Fibroblast of gingiva (primary cell): Measurements from ENCODE around the gene DENND6A.
"Not testable (repeated sequence)": the region's sequence is repeated elsewhere in the genome, so short reads cannot be mapped to it uniquely, and the experiment has no call there.

Experiments used
- DNase-seq: peaks from one replicate; pipeline ENCODE4 v3.0.0-alpha.2; 2011; ENCODE audit warnings: low read depth

Gene DENND6A, protein sequence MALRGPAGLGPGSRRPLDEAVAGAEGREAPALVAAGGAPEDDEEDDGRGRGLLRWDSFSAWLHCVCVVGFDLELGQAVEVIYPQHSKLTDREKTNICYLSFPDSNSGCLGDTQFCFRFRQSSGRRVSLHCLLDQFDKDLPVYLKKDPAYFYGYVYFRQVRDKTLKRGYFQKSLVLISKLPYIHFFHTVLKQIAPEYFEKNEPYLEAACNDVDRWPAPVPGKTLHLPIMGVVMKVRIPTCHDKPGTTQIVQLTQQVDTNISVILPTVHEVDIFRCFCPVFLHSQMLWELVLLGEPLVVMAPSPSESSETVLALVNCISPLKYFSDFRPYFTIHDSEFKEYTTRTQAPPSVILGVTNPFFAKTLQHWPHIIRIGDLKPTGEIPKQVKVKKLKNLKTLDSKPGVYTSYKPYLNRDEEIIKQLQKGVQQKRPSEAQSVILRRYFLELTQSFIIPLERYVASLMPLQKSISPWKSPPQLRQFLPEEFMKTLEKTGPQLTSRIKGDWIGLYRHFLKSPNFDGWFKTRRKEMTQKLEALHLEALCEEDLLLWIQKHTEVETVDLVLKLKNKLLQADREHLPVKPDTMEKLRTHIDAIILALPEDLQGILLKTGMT

DNA sequence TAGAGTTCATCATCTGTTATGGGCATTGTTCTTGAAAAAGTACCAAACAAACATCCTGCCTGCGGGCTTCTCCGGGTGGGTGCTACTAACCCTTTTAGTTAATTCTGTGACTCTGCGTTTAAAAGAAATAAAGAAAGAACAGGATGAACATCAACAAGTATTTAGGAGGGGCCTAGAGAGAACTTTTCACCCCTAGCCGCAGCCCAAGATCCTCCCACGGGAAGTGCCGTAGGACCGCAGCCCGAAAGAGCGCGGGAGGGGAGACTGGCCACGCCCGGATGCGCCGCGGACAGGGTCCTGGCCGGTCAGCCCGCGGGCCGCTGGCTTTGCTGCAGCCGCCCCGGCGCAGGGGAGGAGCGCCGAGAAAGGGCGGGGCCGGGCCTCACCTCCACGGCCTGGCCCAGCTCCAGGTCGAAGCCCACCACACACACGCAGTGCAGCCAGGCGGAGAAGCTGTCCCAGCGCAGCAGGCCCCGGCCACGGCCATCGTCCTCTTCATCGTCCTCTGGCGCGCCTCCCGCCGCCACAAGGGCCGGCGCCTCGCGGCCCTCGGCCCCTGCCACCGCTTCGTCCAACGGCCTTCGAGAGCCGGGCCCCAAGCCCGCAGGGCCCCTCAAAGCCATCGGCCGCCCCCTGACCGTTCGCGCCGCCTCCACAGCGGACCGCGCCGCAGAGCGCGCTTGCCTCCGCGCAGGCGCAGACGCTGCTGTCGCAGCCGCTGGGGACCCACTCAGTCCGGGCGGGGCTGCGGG lies at the start of gene DENND6A:
Gene DENND6A, minus strand, starts transcription at position 682 of the 752 bp plus-strand sequence. Its CDS starts 59 bp downstream, at position 623.
- DNase-seq, result peak; percentile 92

DNA sequence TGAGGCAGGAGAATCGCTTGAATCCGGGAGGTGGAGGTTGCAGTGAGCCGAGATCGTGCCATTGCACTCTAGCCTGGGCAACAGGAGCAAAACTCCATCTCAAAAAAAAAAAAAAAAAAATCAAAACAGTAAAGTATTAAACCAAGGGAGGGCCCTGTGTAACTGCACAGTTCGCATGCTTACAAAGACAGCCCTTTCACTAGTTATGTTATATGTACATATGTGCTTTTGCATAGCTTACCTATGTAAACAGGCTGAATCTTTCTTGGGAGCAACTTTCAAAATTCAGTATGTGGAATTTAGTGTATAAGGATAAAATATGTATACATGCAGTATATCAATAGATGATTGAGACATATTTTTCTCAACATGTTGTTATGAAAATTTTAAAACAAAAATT lies 47.1 kb upstream of the DENND6A start:
- no peak for DNase-seq

DNA sequence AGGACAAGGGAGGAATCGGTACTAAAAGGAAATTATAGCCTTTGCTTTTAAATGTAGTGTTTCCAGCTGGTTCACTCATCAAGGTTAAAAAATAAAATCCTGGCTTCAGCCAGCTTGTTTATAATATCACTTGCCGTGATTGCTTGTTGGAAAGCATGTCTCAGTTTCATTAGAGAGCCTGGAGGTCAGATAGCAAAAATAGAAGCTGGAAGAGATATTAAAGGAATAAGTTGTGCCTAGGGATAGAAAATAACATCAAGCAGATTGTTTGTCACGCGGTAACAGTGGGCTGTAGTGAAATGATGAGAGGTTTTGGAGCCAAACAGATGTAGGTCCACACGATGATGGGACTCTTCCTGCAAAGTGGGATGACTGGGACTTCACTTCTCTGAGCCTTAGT lies 45.5 kb upstream of the DENND6A start:
- DNase-seq, result no peak

DNA sequence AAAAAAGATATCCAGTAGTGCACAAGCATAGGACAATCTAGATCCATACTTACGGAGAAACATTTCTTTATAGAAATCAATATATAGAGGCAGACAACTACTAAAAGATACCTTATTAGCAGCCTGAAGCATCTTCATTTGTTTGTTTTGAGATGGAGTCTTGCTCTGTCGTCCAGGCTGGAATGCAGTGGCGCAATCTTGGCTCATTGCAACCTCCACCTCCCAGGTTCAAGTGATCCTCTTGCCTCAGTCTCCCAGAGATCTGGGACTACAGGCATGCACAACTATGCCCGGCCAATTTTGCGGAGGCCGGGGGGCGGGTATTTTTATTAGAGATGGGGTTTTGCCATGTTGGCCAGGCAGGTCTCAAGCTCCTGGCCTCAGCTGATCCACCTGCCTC lies 45.0 kb upstream of the DENND6A start:
- DNase-seq, result no peak

DNA sequence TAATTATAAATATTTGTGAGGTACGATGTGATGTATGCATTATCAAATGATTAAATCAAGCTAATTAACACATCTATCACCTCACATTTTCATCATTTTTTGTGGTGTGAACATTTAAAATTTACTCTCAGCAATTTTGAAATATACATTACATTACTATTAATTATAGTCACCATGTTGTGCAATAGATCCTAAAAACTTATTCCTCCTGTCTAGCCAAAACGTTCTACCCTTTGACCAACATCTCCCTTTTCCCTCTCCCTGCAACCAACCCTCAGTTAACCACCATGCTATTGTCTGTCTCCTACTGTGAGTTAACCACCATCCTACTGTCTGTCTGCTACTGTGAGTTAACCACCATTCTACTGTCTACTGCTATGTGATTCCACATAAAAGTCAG lies 42.5 kb upstream of the DENND6A start:
- DNase-seq, result no peak

DNA sequence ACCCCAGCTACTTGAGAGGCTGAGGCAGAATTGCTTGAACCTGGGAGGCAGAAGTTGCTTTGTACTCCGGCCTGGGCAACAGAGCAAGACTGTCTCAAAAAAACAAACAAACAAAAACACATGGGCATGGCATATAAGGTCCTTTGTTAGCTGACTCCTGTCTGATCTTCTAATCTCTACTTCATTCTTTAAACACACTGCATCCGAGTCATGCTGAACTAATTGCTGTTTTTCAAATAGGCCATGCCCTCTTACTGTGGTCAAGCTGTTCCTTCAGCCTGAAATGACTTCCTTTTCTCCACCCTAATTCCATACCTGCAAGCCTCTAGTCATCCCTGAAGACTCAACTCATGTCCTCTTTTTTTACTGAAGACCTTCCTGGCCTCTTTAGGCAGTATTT lies 40.9 kb upstream of the DENND6A start:
- no peak for DNase-seq

DNA sequence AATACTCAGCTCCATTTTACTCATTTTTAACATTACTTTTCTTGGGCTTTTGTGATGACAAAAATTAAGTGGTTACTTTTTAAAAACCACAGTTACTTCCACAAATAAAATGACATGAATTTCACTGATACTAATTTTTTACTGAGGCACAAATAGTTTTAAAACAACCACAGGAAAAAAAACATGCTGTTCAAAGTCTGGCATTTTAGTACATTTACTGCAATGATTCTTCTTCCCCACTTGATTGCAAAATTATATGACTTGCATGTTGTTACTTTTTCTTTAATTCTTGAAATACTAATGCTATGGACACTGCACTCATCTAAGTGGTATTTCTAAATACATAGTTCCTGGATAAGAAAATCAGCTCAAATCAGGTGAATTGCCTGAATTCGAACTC lies 38.4 kb upstream of the DENND6A start:
- DNase-seq, result no peak

DNA sequence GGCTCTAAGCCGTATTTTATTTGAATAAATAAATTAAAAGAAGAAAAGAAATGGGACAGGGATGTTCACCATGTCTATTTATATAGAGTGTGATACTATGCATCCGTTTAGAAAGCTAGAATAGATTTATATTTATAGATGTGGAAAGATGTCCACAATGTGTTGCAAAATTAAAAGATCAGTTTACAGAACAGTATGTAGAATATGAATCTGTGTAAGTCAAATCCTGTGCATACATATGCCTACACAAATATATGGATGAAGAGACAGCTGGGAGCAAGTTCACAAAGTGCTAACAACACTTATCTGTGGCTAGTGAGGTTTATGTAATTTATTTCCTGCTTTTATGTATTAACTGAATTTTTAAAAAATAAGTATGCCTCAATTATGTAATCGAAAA lies 37.8 kb upstream of the DENND6A start:
- DNase-seq, result no peak

DNA sequence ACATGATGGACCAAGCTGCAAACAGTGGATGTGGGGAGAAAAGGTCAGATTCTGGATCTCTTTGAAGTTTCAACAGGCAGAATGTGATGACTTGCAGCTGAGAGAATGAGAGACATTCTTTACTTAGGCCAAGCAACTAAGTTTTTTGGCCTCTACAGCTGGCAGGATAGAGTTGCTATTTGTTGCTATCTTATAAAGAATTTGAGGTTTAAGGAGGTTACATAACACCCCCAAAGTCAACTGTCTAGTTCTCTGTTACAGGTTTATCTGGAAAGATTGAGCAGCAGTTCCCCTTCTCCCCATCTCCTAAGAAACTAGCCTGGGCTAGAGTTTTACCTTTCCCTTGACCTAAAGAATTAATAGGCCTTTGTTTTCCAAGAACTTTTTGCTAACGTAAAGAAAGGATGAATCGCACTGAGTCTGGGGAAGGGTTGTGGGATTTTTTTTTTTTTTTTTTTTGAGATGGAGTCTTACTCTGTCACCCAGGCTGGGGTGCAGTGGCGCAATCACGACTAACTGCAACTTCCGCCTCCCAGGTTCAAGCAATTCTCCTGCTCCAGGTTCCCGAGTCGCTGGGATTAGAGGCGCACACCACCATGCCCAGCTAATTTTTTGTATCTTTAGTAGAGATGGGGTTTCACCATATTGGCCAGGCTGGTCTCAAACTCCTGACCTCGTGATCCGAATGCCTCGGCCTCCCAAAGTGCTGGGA lies 36.6 kb upstream of the DENND6A start:
- no peak for DNase-seq

DNA sequence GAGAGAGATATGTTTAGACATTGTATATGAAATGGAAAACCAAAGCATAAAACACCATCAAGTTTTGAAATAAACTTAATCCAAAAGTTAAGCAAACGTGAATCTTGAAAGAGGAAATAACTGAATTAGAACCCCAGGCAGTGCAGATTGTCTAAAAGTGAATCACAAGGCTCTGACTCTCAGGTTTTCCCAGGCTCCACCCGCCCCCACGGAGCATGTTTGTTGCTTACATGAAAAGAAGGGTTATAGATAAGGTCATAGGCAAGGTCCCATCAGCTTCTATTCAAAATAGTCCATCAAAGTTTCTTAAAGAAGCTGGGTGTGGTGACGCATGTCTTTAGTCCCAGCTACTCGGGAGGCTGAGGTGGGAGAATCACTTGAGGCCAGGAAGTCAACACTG lies 34.2 kb upstream of the DENND6A start:
- DNase-seq, result no peak

DNA sequence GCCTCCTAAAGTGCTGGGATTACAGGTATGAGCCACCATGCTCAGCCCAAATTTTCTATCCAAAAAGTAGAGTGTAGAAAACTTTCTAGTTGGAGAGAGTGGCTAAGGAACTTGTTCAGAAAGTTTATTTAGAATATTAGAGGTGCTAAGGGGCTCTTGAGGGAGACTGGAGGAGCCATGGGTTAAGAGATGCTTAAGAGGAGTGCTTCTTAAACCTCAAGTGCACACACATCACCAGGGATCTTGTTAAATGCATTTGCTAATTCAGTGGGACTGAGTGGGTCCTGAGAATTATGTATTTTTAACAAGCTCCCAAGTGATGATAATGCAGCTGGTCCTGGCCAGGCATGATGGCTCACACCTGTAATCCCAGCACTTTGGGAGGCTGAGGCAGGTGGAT lies 33.5 kb upstream of the DENND6A start:
- DNase-seq, result no peak

DNA sequence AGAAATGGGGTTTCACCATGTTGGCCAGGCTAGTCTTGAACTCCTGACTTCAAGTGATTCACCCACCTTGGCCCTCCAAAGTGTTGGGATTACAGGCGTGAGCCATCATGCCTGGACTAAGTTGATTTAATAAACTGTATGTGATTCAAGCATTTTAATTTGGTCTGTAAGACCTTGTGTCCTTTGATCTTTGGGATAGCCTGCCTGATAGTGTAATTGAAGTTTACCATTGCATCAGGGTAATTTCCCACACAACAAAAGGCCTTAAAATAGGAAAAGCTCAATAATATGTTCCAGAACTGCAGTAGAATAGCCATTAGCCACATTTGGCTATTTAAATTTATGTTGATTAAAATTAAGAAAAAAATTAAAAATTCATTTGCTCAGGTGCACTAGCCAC lies 25.2 kb upstream of the DENND6A start:
- no peak for DNase-seq

DNA sequence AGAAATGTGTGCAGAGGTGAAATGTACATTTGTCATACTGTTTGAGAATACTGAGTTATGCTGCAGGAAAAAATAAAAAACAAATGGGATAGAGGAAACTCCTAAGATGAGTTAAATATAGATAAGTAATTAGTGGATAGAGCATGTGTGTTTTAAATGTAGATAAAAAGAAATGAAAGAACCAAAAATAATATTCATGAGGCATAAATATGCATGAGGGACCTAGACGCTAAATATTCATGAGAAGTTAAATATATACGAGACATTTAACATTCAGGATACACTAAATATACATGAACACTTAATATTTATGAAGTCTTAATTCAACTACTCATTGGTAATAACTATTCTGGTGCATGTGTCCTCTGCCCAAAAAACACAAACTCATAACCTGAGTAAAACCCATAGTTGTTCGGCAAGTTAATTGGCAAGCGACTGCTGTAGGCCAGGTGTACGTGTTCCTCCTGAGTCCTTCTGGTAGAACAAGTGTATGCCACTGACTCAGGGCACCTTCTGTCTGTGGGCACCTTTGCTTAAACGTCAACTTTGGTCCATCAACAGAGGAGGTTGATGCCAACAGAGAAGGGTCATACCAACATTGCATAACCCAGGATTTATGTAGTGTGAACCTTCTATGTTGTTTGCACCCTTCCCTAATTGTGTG lies 24.5 kb upstream of the DENND6A start:
- no peak for DNase-seq

DNA sequence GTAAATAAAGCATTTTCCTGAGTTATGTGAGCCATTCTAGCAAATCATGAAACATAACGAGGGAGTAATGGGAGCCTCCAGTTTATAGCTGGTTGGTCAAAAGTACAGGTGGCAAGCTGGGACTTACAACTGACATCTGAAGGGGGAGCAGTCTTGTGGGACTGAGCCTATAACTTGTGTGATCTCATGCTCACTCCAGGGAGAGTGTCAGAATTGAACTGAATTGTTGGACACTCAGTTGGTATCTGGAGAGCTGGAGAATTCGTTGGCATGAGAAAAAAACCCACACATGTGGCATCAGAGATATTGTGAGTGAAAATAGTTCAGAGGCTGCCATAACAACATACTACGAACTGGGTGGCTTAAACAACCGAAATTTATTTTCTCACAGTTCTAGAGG lies 22.8 kb upstream of the DENND6A start:
- DNase-seq, result no peak

DNA sequence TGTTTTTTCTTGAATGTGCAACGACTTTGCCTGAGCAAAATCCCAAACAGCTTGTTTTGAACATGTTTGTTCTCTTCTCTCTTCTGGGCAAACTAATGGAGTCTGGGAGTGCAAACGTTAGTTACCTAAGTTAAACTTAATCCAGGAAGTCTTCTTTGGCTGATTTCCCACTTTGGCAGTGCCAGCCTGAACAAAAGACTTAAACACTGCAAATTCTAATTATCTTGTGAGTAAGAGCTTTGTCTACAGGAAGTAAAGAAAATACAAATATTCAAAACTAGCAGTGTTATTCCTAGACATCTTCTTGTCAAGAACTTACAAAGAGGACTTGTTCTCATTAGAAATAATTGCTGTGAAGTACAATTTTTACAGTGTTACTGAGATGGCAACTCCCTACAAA lies 16.7 kb upstream of the DENND6A start:
- no peak for DNase-seq

DNA sequence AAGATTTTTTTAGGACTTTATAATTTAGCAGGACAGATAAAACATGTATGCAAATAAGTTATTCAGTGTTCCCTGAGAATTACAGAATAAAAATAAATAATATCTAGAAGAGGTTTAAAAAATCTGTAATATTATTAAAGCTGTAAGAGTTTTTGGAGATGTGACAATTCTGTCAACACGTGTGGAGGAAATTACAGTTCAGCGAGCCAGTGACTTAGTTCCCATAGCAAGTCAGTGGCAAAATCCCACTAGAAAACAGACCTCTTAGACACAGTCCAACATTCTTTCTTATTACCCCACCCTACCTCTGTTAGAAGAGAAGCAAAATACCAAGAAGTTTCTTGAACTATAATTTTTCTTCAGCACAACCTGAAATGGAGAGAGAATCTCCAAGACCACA lies 16.2 kb upstream of the DENND6A start:
- DNase-seq, result no peak

DNA sequence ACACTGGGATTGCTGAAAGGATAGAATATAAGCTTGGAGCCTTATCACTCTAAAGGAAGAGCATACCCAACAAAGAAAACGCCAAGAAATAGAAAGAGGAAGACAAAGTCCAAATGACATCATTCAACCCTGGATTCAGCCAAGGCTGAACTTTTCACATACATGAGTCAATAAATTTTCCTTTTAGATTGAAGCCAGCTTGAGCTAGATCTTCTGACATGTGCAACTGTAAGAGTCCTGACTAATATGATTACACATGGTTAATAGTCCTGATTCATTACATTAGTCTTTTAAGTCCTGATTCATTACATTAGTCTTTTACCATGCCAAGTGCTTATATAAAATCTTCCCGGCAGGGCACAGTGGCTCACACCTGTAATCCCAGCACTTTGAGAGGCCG lies 13.6 kb upstream of the DENND6A start:
- DNase-seq, result peak; percentile 59

DNA sequence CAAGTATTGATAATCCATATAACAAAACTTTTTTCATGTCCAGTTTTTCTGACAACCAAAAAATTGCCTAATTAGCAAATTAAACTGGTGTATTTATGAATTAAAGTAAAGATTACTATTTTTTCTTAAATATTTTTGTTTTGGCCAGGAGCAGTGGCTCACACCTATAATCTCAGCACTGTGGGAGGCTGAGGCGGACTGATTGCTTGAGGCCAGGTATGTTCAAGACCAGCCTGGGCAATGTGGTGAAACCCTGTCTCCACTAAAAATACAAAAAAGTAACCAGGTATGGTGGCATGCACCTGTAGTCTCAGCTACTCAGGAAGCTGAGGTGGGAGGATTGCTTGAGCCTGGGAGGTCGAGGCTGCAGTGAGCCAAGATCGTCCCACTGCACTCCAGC lies 12.5 kb upstream of the DENND6A start:
- not testable (repeated sequence) for DNase-seq

DNA sequence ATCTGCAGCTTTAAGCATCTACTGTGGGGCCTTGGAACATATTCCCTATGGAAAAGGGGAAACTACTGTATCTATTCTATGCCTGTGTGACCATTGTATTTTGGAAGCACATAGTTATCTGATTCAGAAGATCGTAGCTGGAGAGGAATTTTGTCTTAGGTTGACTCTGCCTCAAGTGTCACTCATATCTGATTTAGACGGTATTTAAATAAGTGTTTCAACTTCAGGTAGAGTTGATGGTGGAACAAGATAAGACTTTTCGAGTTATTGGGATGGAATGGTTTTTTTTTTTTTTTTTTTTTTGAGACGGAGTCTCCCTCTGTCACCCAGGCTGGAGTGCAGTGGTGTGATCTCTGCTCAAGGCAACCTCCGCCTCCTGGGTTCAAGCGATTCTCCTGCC lies 8.9 kb upstream of the DENND6A start:
- no peak for DNase-seq

DNA sequence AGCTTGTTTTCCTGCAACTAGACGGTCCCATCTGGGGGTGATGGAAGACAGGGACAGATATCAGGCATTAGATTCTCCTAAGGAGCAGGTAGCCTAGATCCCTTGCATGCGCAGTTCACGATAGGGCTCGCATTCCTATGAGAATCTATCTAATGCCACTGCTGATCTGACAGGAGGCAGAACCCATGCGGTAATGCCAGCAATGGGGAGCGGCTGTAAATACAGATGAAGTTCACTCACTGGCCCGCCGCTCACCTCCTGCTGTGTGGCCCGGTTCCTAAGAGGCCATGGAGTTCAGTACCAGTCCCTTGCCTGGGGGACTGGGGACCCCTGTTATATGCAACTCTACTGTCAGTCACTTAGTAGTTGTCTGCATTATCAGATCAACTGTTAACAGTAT lies 7.9 kb upstream of the DENND6A start:
- no peak for DNase-seq

DNA sequence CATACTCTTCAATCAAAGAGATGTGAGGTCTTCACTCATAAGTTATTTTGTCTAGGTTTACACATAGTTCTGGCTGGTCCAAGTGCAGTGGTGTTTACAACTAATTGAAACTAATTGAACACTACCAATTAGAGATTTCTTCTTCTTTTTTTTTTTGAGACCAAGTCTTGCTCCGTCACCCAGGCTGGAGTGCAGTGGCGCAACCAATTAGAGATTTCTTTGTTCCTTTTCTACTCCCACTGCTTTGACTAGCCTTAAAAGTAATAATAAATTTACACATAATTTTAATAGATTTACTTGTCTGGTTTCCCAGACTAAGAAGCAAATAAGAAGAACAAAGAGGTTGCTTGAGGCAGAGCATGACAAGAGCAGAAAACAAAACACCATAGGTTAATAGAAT lies 6.7 kb upstream of the DENND6A start:
- no peak for DNase-seq

DNA sequence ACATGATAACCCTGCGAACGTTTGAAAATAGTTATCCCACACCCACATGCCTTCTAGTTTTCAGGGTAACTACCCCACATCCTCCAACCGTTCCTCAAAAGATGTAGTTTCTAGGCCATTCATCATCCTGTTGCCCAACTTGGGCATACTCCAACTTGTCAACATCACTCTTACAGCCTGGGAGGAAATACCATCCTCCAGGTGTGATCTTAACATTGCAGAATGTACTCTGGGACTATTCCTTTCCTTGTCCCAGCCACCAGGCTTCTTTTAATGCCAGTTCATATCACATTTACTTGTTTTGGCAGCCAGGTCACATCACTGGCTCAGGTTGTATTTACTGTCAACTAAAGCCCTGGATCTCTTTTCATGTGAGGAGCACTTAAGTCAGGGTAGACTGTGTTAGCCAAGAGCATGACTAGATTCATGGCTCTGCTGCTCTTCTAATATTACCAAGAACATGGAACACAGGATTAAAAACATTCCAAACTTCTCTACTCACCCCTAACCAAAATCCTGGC lies 4.0 kb upstream of the DENND6A start:
- DNase-seq, result peak; percentile 54
